ENCODE results near the gene NEK7.

The NEK7 gene

DNA sequence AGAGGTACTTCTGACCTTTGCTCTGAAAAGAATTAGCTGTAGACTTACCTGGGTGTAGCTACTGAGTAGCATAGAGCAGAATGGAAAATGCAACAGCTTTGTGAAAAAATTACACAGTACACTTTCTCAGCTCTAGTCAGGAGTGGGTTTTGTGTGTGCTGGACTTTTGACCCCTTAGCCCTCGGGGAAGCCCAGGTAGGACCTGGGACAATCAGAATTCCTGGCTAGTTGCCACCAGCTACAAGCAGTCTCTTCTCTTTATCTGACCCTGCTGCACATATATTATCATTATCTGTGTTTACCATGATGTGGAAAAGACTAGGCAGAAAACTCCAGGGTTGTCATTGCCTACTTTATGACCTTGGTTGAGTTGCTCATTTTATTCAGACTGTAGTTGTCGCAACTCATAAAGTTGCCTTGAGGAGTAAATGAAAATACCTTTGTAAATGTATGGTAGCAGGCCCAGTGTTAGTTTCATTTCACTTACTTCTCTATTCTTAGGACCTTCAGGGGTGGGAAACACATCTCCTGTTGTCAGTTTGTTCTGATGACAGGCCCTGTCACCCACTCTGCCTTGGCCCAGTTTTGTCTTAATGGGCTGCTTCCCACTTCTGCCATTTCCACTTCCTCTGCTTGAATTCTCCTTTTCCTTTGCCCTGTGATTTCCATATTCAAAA is 5.4 kb downstream of the NEK7 start:
- H3K4me3 ChIP-seq (ENCODE audit: insufficient read depth, low read length, poor library complexity, severe bottlenecking), result no peak overlapping the region
- peaks cover 35% of the 10 kb centered on the region for H3K79me2 ChIP-seq (ENCODE audit: insufficient read depth, low read length)
- H3K4me2 ChIP-seq (ENCODE audit: low read depth, low read length, poor library complexity, severe bottlenecking), result no peak overlapping the region
- H3K9me2 ChIP-seq (replicated peaks; ENCODE audit: insufficient read depth, low read length), result no peaks in the 10 kb centered on the region
- H3K27me3 ChIP-seq (ENCODE audit: low read length), result no peaks in the 10 kb centered on the region
- peaks cover 11% of the 10 kb centered on the region for H3F3A ChIP-seq (ENCODE audit: insufficient read depth)
- H3K36me3 ChIP-seq (ENCODE audit: low read length), result no peaks in the 10 kb centered on the region
- no peak overlapping the region for H3K27ac ChIP-seq (ENCODE audit: low read depth, low read length)
- no peaks in the 10 kb centered on the region for H3K9me3 ChIP-seq (ENCODE audit: insufficient read depth, low read length)
- H2AFZ ChIP-seq (ENCODE audit: low read depth, low read length, severe bottlenecking), result no peak overlapping the region
- TF ChIP-seq, protein P1, sequence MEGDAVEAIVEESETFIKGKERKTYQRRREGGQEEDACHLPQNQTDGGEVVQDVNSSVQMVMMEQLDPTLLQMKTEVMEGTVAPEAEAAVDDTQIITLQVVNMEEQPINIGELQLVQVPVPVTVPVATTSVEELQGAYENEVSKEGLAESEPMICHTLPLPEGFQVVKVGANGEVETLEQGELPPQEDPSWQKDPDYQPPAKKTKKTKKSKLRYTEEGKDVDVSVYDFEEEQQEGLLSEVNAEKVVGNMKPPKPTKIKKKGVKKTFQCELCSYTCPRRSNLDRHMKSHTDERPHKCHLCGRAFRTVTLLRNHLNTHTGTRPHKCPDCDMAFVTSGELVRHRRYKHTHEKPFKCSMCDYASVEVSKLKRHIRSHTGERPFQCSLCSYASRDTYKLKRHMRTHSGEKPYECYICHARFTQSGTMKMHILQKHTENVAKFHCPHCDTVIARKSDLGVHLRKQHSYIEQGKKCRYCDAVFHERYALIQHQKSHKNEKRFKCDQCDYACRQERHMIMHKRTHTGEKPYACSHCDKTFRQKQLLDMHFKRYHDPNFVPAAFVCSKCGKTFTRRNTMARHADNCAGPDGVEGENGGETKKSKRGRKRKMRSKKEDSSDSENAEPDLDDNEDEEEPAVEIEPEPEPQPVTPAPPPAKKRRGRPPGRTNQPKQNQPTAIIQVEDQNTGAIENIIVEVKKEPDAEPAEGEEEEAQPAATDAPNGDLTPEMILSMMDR (IDR thresholded peaks at IDR 0.05; ENCODE audit: insufficient read depth, low read length, poor library complexity, severe bottlenecking), result no peak
- TF ChIP-seq EZH2phosphoT487 (conservative IDR thresholded peaks at IDR 0.05; ENCODE audit: low read length), result no peak
- H3K9ac ChIP-seq (ENCODE audit: low read length), result no peak overlapping the region
- H4K20me1 ChIP-seq (ENCODE audit: low read depth, low read length), result no peaks in the 10 kb centered on the region

GRCh38 chr1:198165927-198166647 is 9.3 kb downstream of the NEK7 start:
- H3K27me3 ChIP-seq (ENCODE audit: low read length), result no peaks in the 10 kb centered on the region
- no peak for TF ChIP-seq EZH2phosphoT487 (conservative IDR thresholded peaks at IDR 0.05; ENCODE audit: low read length)
- TF ChIP-seq, protein P1 (IDR thresholded peaks at IDR 0.05; ENCODE audit: insufficient read depth, low read length, poor library complexity, severe bottlenecking), result no peak
- H3F3A ChIP-seq (ENCODE audit: insufficient read depth), result no peaks in the 10 kb centered on the region
- H3K4me2 ChIP-seq (ENCODE audit: low read depth, low read length, poor library complexity, severe bottlenecking), result no peak overlapping the region
- H4K20me1 ChIP-seq (ENCODE audit: low read depth, low read length), result peaks cover 6% of the 10 kb centered on the region; the same call in 1 of the 2 replicates
- H3K9me2 ChIP-seq (replicated peaks; ENCODE audit: insufficient read depth, low read length), result no peaks in the 10 kb centered on the region
- no peak overlapping the region for H3K27ac ChIP-seq (ENCODE audit: low read depth, low read length)
- no peaks in the 10 kb centered on the region for H3K9me3 ChIP-seq (ENCODE audit: insufficient read depth, low read length)
- peaks cover 32% of the 10 kb centered on the region for H3K79me2 ChIP-seq (ENCODE audit: insufficient read depth, low read length)
- no peak overlapping the region for H3K9ac ChIP-seq (ENCODE audit: low read length)
- no peak overlapping the region for H2AFZ ChIP-seq (ENCODE audit: low read depth, low read length, severe bottlenecking)
- H3K36me3 ChIP-seq (ENCODE audit: low read length), result no peaks in the 10 kb centered on the region
- H3K4me3 ChIP-seq (ENCODE audit: insufficient read depth, low read length, poor library complexity, severe bottlenecking), result no peak overlapping the region

DNA sequence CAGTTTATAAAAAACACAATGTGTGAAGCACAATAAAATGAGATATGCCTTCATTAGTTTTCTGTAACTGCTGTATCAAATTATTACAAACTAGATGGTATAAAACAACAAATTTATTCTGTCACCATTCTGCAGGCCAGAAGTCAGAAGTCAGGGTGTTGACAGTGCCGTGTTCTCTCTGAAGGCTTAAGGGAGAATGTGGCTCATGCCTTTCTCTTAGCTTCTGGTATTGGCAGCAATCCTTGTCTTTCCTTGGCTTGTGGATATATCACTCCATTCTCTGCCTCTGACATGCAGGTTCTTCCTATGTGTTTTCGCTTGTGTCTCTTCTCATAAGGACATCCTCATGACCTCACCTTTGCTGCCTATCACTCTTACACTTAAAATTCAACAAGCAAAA is 10.1 kb downstream of the NEK7 start:
- no peak overlapping the region for H3K27ac ChIP-seq (ENCODE audit: low read depth, low read length)
- no peaks in the 10 kb centered on the region for H3K27me3 ChIP-seq (ENCODE audit: low read length)
- no peak overlapping the region for H2AFZ ChIP-seq (ENCODE audit: low read depth, low read length, severe bottlenecking)
- H3K36me3 ChIP-seq (ENCODE audit: low read length), result no peaks in the 10 kb centered on the region
- peaks cover 34% of the 10 kb centered on the region for H3K79me2 ChIP-seq (ENCODE audit: insufficient read depth, low read length)
- H3F3A ChIP-seq (ENCODE audit: insufficient read depth), result no peaks in the 10 kb centered on the region
- H3K9me3 ChIP-seq (ENCODE audit: insufficient read depth, low read length), result no peaks in the 10 kb centered on the region
- no peak for TF ChIP-seq EZH2phosphoT487 (conservative IDR thresholded peaks at IDR 0.05; ENCODE audit: low read length)
- TF ChIP-seq, protein P1 (IDR thresholded peaks at IDR 0.05; ENCODE audit: insufficient read depth, low read length, poor library complexity, severe bottlenecking), result no peak
- peaks cover 9% of the 10 kb centered on the region; the same call in 1 of the 2 replicates for H4K20me1 ChIP-seq (ENCODE audit: low read depth, low read length)
- H3K9ac ChIP-seq (ENCODE audit: low read length), result no peak overlapping the region
- no peak overlapping the region for H3K4me2 ChIP-seq (ENCODE audit: low read depth, low read length, poor library complexity, severe bottlenecking)
- no peak overlapping the region for H3K4me3 ChIP-seq (ENCODE audit: insufficient read depth, low read length, poor library complexity, severe bottlenecking)
- H3K9me2 ChIP-seq (replicated peaks; ENCODE audit: insufficient read depth, low read length), result no peaks in the 10 kb centered on the region
